ENCODE measurements around the gene GLRX2. TPM values are rescaled to one million over a fixed set of nuclear protein-coding genes. Genes with fewer than 3 reads are reported as not detected.

The GLRX2 gene
- total RNA-seq, 1 donor, result 3.5 TPM

- no peak for DNase-seq (ENCODE audit: low read depth in 2 of 3, low spot score in 2 of 3)
Measured at GRCh38 chr1:193113258-193113991, 8.2 kb upstream of the GLRX2 start.

- no peak for DNase-seq (ENCODE audit: low read depth in 2 of 3, low spot score in 2 of 3)
Measured at GRCh38 chr1:193111641-193112090, 6.5 kb upstream of the GLRX2 start.

- no peak for DNase-seq (ENCODE audit: low read depth in 2 of 3, low spot score in 2 of 3)
Measured at GRCh38 chr1:193110864-193111263, 5.7 kb upstream of the GLRX2 start.

- DNase-seq (ENCODE audit: low read depth in 2 of 3, low spot score in 2 of 3), result no peak
Measured at GRCh38 chr1:193110246-193110645, 5.0 kb upstream of the GLRX2 start.

GRCh38 chr1:193109619-193110018 lies 4.4 kb upstream of the GLRX2 start:
- no peak for DNase-seq (ENCODE audit: low read depth in 2 of 3, low spot score in 2 of 3)

- DNase-seq (ENCODE audit: low read depth in 2 of 3, low spot score in 2 of 3), result no peak
Measured at GRCh38 chr1:193108471-193108870, 3.3 kb upstream of the GLRX2 start.

- DNase-seq (ENCODE audit: low read depth in 2 of 3, low spot score in 2 of 3), result no peak
Measured at GRCh38 chr1:193105821-193106177, 585 bp upstream of the GLRX2 start.

- DNase-seq (ENCODE audit: low read depth in 2 of 3, low spot score in 2 of 3), result peak in 1 of 3 donors; percentile 9
Measured at GRCh38 chr1:193104502-193104906, 710 bp downstream of the GLRX2 start.

GRCh38 chr1:193103759-193104501 lies 1.3 kb downstream of the GLRX2 start:
- no peak for DNase-seq (ENCODE audit: low read depth in 2 of 3, low spot score in 2 of 3)

- DNase-seq (ENCODE audit: low read depth in 2 of 3, low spot score in 2 of 3), result no peak
Measured at GRCh38 chr1:193102662-193103061, 2.6 kb downstream of the GLRX2 start.

- no peak for DNase-seq (ENCODE audit: low read depth in 2 of 3, low spot score in 2 of 3)
Measured at GRCh38 chr1:193094112-193094511, 11.1 kb downstream of the GLRX2 start.

- DNase-seq (ENCODE audit: low read depth in 2 of 3, low spot score in 2 of 3), result no peak
Measured at GRCh38 chr1:193090865-193091264, 14.3 kb downstream of the GLRX2 start.

GRCh38 chr1:193087893-193088292 lies 17.3 kb downstream of the GLRX2 start:
- DNase-seq (ENCODE audit: low read depth in 2 of 3, low spot score in 2 of 3), result no peak

GRCh38 chr1:193086342-193086741 lies 18.9 kb downstream of the GLRX2 start:
- DNase-seq (ENCODE audit: low read depth in 2 of 3, low spot score in 2 of 3), result no peak

- no peak for DNase-seq (ENCODE audit: low read depth in 2 of 3, low spot score in 2 of 3)
Measured at GRCh38 chr1:193085263-193085662, 20.0 kb downstream of the GLRX2 start.

GRCh38 chr1:193083365-193084088 lies 21.7 kb downstream of the GLRX2 start:
- DNase-seq (ENCODE audit: low read depth in 2 of 3, low spot score in 2 of 3), result no peak

GRCh38 chr1:193079187-193079586 lies 26.0 kb downstream of the GLRX2 start:
- no peak for DNase-seq (ENCODE audit: low read depth in 2 of 3, low spot score in 2 of 3)

GRCh38 chr1:193077991-193078390 lies 27.2 kb downstream of the GLRX2 start:
- no peak for DNase-seq (ENCODE audit: low read depth in 2 of 3, low spot score in 2 of 3)

GRCh38 chr1:193070942-193071341 lies 34.3 kb downstream of the GLRX2 start:
- DNase-seq (ENCODE audit: low read depth in 2 of 3, low spot score in 2 of 3), result no peak

GRCh38 chr1:193070386-193070753 lies 34.8 kb downstream of the GLRX2 start:
- peak in 1 of 3 donors; percentile 6 for DNase-seq (ENCODE audit: low read depth in 2 of 3, low spot score in 2 of 3)

GRCh38 chr1:193069748-193070385 lies 35.3 kb downstream of the GLRX2 start:
- DNase-seq (ENCODE audit: low read depth in 2 of 3, low spot score in 2 of 3), result peak in 1 of 3 donors; percentile 7
